ENCODE measurements around the gene ARPC1B.
"Not testable (repeated sequence)": the region's sequence is repeated elsewhere in the genome, so short reads cannot be mapped to it uniquely, and the experiment has no call there.

ARPC1B gene

GRCh38 chr7:99415513-99416127 lies 41.1 kb downstream of the ARPC1B start:
- peak in 1 of 2 donors; percentile 43 for DNase-seq

GRCh38 chr7:99418260-99418659 lies 43.7 kb downstream of the ARPC1B start:
- DNase-seq = no peak

GRCh38 chr7:99419323-99420021 lies 44.9 kb downstream of the ARPC1B start:
- no peak for DNase-seq

- no peak for DNase-seq
Observed at GRCh38 chr7:99420213-99420612, 45.7 kb downstream of the ARPC1B start.

- no peak for DNase-seq
Observed at GRCh38 chr7:99420986-99421385, 46.5 kb downstream of the ARPC1B start.

GRCh38 chr7:99422186-99422585 lies 47.7 kb downstream of the ARPC1B start:
- DNase-seq = no peak

- no peak for DNase-seq
Observed at GRCh38 chr7:99422625-99423024, 48.1 kb downstream of the ARPC1B start.

- DNase-seq = no peak
Observed at GRCh38 chr7:99424932-99425730, 50.6 kb downstream of the ARPC1B start.

GRCh38 chr7:99428972-99429566 lies 54.5 kb downstream of the ARPC1B start:
- no peak for DNase-seq

GRCh38 chr7:99429756-99430155 lies 55.2 kb downstream of the ARPC1B start:
- DNase-seq = no peak

- DNase-seq = not testable (repeated sequence)
Observed at GRCh38 chr7:99431756-99432540, 57.4 kb downstream of the ARPC1B start.

GRCh38 chr7:99433158-99433557 lies 58.6 kb downstream of the ARPC1B start:
- no peak for DNase-seq

GRCh38 chr7:99437946-99438572 lies 63.5 kb downstream of the ARPC1B start:
- no peak for DNase-seq

- peak; percentile 93 for DNase-seq
Observed at GRCh38 chr7:99438573-99439480, 64.3 kb downstream of the ARPC1B start, which contains the start of the genes CPSF4 and PTCD1. TSS of gene CPSF4 (plus strand) at chr7:99438943. CDS start at chr7:99439083, 140 bp downstream. TSS of gene PTCD1 (minus strand) at chr7:99438798. CDS start at chr7:99435242, 3,556 bp downstream.

- no peak for DNase-seq
Observed at GRCh38 chr7:99440195-99440594, 65.7 kb downstream of the ARPC1B start.
